Activated gamma-delta T cell treated with Interleukin-2 at 50 U/mL for 16 hours (primary cell): ENCODE results near the gene BPTF.
A peak's percentile ranks its signal among the peaks of the same experiment; 100 is the strongest.
"Not testable (repeated sequence)": the region's sequence is repeated elsewhere in the genome, so short reads cannot be mapped to it uniquely, and the experiment has no call there.

Experiments used
- DNase-seq: peaks from one replicate; pipeline ENCODE4 v3.0.0-alpha.2; 2020

BPTF gene

DNA sequence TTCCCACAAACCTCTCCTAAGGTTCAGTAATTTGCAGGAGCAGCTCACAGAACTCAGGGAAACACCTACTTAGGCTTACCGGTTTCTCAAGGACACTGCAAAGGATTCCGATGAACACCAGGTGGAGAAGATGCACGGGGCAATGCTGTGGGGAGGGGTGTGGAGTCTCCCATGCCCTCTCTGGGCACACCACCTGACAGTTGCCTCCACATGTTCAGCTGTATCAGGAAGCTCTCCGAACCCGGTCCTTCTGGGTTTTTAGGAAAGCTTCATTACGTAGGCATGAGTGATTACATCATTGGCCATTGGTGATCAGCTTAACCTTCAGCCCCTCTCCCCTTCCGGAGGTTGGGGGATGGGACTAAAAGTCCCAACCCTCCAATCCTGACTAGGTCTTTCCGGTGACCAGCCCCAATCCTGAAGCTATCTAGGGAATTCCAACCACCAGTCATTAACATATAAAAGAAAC is 149.3 kb downstream of the BPTF start:
- no peak for DNase-seq

GRCh38 chr17:67976306-67976705 is 151.0 kb downstream of the BPTF start:
- DNase-seq = not testable (repeated sequence)

DNA sequence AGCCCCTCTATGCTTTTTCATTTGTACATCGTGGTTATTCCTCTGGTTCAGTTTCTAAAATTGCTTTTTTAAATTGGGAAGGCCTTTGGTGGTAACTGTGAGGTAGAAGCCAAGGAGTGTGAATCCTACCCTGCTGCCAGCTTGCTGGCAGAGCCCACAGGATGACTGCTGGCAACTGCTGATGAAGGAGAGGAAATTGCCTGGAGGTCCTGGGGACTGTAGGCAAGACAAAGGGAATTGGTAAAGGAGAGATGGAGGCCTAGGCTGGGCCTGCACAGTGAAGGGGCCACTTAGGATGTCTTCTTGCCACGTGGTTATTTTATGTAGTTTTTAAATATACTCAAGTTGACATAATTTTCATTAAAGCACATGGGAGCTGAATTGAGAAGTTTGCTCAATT is 155.2 kb downstream of the BPTF start:
- no peak for DNase-seq

- not testable (repeated sequence) for DNase-seq
Observed at GRCh38 chr17:67980883-67981282, 155.6 kb downstream of the BPTF start.

DNA sequence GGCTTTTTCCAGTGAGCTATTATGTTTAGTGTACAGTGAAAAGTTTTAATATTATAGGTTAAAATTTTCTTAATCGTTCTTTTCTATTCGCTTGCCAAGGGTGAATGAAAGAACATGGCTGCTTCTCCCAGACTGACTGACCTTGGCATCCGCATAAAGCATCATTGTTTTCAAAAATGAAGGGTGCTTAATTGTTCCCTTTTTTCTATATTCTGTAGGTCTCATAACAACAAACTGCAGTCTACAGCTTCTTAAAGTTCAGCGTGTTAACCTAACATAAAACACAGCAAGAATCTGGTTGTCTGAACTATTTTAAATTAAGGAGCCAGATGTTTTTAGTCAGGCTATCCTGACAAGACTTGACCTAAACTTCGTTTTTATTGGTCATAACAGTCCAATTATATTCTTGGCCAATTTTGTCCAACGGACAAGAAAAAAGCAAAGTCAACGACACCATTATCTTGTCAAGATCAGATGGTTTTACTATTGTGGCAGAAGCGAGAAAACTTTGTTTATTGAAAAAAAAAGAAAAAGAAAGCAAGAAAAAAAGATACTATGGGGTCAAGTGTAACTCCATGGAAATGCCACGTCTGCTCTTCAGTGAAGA is 156.8 kb downstream of the BPTF start:
- DNase-seq = no peak

DNA sequence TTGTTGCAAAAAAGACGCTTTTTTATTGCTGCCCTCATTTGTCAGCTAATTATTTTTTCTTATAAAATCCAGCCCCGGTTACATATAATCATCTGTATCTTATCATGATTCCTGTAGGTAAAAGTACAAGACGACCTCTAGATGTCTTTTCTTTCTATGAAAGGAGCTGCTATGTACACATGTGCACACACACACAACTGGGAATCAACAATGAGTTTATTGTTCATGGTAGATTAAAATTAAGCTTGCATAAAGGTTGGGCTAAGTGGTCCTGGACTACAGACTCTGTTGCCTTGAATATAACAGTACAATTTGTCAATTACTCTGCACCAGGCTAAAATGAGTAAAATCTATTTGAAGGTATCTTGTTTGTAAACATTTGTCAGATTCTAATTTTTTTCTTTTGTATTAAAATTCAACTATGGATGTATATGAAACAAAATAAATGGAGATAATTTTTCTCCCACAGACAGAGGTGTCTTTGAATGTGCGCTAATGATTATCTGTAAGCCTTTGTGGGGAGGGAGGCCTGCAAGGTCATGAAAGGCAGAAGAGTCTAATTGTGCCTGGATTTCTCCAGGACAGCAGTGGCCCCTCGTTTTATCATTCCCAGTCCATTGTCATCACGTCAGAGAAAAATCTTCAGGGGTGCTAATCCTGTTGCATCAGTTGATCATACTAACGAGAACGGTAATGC is 157.5 kb downstream of the BPTF start:
- no peak for DNase-seq

- no peak for DNase-seq
Observed at GRCh38 chr17:67983383-67983688, 158.0 kb downstream of the BPTF start.

- DNase-seq = no peak
Observed at GRCh38 chr17:67990909-67991308, 165.6 kb downstream of the BPTF start.

DNA sequence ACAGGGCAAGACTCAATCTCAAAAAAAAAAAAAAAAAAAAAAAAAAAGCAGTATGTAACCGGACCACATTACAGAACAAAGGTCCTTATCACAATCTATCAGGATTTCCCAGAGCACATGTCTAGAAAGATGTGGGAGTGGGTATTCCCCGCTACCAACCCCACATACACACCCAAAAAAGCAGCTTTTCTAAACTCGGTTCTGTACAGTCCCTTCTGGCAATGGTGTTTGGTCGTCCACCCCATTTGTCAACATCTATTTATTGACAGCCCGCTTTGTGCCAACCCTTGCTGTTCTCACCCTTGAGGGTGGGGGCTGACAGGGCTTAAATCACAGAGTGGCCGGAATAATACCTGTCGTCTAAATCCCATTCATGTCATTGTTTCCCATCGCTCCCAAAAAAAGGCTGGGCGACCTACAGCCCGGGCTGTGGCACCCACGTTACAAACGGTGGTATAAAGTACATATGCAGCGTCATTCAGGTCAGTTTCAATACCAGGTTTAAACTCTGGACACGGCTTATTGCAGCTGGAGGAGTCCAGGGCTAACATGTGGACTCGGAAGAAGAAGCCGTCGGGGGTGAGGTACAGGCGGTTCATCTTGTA is 167.3 kb downstream of the BPTF start:
- DNase-seq = no peak

DNA sequence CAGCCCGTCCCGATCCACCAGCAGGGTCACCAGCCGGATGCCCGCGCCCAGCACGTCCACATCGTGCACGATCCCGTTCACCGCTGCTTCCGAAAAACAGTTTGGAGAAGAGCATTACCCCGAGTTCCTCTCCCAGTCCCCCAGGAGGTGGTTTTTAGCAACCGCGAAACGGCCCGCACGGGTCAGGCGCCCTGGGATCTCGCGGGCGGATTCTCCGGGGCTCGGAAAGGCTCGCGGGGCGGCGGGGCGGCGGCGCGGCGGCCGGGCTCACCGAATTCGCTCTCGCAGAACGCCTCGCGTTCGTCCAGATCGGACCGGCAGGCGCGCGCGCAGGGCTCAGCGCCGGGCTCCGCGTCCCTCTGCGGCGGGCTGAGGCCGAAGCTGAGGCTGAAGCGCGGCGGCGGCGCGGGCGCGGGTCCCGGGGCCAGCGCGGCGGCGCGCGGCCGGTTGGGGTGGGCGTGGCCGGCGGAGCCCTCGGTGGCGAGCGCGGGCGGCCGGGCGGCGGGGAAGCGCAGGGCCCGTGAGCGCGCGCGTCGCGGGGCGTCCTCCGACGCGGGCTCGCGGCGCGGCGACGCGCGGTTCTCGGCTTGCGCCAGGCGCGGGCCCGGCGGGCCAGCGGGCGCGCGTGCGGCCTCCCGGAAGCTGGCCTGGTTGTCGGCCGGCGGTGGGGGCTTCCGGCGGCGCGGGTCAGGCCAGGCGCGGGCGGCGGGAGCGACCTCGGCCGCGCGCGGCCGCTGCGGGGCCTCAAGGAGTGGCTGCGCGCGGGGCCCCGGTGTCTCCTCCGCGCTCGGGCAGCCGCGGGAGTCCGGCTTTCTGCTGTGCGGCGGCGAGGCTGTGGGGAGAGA is 168.1 kb downstream of the BPTF start:
- peak; percentile 58 for DNase-seq

GRCh38 chr17:67993998-67994361 is 168.7 kb downstream of the BPTF start:
- DNase-seq = no peak

GRCh38 chr17:67994817-67995569 is 169.7 kb downstream of the BPTF start:
- no peak for DNase-seq

GRCh38 chr17:67995570-67996263 is 170.4 kb downstream of the BPTF start:
- DNase-seq = peak; percentile 26

GRCh38 chr17:67996301-67997171 is 171.2 kb downstream of the BPTF start, which contains the start of gene C17orf58:
TSS of gene C17orf58 (minus strand) at chr17:67996469. CDS start at chr17:67996198, 271 bp downstream.
- not testable (repeated sequence) for DNase-seq

DNA sequence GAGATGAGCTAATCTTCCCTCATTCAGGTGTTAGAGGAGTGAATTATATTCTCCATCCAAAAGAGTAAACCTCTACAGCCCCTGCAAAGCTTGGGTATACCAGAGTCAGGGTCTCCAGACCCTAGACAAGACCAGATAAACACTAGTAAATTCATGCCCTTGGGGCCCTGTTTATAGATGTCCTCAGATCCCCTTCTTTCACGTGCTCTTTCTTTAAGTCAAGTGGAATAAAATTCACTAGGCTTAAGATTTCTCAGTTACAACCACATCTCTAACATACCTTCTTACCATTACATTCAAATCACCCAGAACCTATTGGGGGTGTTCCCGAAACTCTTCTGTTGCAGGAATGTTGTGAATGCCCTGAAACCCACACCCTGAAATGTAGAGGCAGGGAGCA is 173.2 kb downstream of the BPTF start:
- no peak for DNase-seq

DNA sequence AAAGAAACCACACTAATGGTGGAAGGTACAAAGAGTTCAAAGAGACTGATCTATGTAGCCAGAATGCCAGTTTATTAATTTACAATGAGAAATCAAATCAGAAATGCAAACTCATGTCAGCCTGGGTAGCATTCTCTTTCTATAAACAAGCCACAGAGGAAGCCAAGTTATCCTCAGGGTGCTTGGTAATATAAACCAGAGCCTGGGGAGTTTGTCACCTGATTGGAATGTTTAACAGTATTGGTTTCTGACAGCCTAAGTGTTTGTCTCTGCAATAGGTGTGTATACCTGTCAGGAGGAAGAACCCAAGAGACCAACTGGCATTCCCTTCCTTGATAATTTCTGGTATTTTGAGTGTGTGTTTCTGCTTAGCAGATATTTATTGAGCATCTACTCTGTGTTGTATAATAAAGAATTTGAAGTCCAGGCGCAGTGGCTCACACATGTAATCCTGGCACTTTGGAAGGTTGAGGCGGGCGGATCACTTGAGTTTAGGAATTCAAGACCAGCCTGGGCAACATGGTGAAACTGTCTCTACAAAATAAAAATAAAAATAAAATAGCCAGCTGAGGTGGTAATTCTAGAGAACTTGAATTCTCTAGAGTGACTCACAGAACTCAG is 174.1 kb downstream of the BPTF start:
- no peak for DNase-seq

- no peak for DNase-seq
Observed at GRCh38 chr17:68004201-68004600, 178.9 kb downstream of the BPTF start.

- no peak for DNase-seq
Observed at GRCh38 chr17:68006797-68007196, 181.5 kb downstream of the BPTF start.

GRCh38 chr17:68011199-68011665 is 185.9 kb downstream of the BPTF start:
- DNase-seq = peak; percentile 58

- DNase-seq = no peak
Observed at GRCh38 chr17:68013385-68013784, 188.1 kb downstream of the BPTF start.
